Measurements from ENCODE around the gene ABCG2. TPM values are rescaled to one million over a fixed set of nuclear protein-coding genes. Genes with fewer than 3 reads are reported as not detected.

The ABCG2 gene
- polyA plus RNA-seq, 1 donor (not counting 4 experiments of a cell fraction or from before 2014, with no cell fraction given) = 5.3 TPM

DNA sequence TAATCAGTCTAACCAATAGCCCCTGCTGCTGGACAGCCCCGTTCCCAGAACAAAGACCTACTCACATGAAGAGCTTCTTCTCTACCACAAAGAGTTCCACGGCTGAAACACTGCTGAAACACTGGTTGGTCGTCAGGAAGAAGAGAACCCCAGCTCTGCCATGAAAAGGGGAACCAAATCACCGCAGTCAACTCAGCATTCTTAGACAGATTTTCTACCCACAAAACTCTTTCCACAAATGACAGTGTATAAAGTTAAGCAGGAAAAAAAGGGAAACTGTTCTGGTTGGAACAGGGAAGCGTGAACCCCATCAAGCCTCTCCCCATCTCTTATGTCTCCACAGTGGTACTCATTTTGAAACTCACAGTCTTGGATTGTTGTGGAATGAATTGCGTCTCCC is 57.3 kb downstream of the ABCG2 start:
- no peaks in the 10 kb centered on the region for H4K20me1 ChIP-seq (ENCODE audit: control insufficient read depth, extremely low read depth, insufficient read depth, low read length)
- TF ChIP-seq EZH2 (IDR thresholded peaks at IDR 0.05; ENCODE audit: low read length) (no peak), CTCF (optimal IDR thresholded peaks at IDR 0.05 in 1 of 3, IDR thresholded peaks at IDR 0.05 in 1 of 3, conservative IDR thresholded peaks at IDR 0.05 in 1 of 3; ENCODE audit: extremely low read depth in 1 of 3, insufficient read depth in 2 of 3, low read length in 3 of 3) (no peak)
- H3K79me2 ChIP-seq (ENCODE audit: control insufficient read depth, insufficient read depth, low read length) = no peaks in the 10 kb centered on the region
- H3K4me2 ChIP-seq (ENCODE audit: control insufficient read depth, extremely low read depth, insufficient read depth, low read depth, low read length) = no peak overlapping the region
- H3K27me3 ChIP-seq (ENCODE audit: control insufficient read depth, extremely low read depth, insufficient read depth, low read length) = no peaks in the 10 kb centered on the region
- H2AFZ ChIP-seq (ENCODE audit: control insufficient read depth, low read length) = no peak overlapping the region
- H3K9ac ChIP-seq (ENCODE audit: control insufficient read depth, extremely low read depth, insufficient read depth, low read length) = no peak overlapping the region
- no peak overlapping the region for H3K27ac ChIP-seq (ENCODE audit: control insufficient read depth, insufficient read depth, low read length)
- no peak overlapping the region for H3K4me3 ChIP-seq (ENCODE audit: control insufficient read depth in 2 of 3, extremely low read depth in 1 of 3, insufficient read depth in 2 of 3, low read depth in 1 of 3, low read length in 3 of 3)
- no peaks in the 10 kb centered on the region for H3K9me1 ChIP-seq (ENCODE audit: control insufficient read depth, extremely low read depth, insufficient read depth, low read length)
- dilution Hi-C loops (cut with MboI; ENCODE audit: extremely low pct_ligation_motif_present, low sequenced_read_pairs) = no loop called here
- peaks cover 17% of the 10 kb centered on the region for H3K4me1 ChIP-seq (ENCODE audit: control insufficient read depth, extremely low read depth, insufficient read depth, low read length)
- H3K36me3 ChIP-seq (ENCODE audit: control insufficient read depth in 2 of 2, extremely low read depth in 1 of 2, insufficient read depth in 2 of 2, low read length in 2 of 2) = no peaks in the 10 kb centered on the region
- no peaks in the 10 kb centered on the region for H3K9me3 ChIP-seq (ENCODE audit: control insufficient read depth, low read depth, low read length)
- FAIRE-seq = no peak
- DNase-seq (ENCODE audit: low read depth, low spot score) = no peak

DNA sequence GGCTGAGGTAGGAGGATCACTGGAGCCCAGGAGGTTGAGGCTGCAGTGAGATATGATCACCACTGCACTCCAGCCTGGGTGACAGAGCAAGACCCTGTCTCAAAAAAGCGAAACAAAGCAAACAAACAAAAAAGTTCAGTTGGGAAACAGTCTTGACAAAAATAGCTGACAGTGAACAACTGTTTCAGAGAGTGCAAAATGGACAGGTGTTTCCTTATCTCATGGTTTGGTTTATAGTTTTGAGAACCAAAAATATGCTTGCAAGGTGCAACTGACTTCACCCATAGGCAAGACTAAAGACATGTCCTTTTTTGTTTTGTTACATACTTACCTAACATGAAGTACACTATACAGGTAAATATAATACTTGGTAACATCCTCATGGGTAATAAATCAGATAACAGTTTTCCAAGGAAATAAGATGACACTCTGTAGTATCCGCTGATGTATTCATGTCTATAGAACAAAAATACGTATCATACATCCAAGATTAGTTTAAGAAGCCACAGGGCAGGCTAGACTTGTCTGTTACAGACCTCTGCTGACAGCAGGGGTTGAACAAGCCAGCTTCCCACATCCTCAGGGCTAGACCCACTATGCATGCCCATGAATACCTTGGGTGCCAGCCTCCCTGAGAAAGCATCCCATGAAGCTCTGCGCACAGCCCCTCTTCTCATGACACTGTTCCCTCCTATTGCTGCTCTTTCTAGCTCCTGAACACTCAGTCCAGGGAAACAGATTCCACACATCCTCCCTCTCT is 59.3 kb downstream of the ABCG2 start:
- Histone ChIP-seq H3K27ac (ENCODE audit: control insufficient read depth, insufficient read depth, low read length) (no peak overlapping the region), H2AFZ (ENCODE audit: control insufficient read depth, low read length) (no peak overlapping the region), H4K20me1 (ENCODE audit: control insufficient read depth, extremely low read depth, insufficient read depth, low read length) (no peaks in the 10 kb centered on the region), H3K9me1 (ENCODE audit: control insufficient read depth, extremely low read depth, insufficient read depth, low read length) (no peaks in the 10 kb centered on the region), H3K27me3 (ENCODE audit: control insufficient read depth, extremely low read depth, insufficient read depth, low read length) (no peaks in the 10 kb centered on the region), H3K9ac (ENCODE audit: control insufficient read depth, extremely low read depth, insufficient read depth, low read length) (no peak overlapping the region), H3K9me3 (ENCODE audit: control insufficient read depth, low read depth, low read length) (no peaks in the 10 kb centered on the region), H3K79me2 (ENCODE audit: control insufficient read depth, insufficient read depth, low read length) (no peaks in the 10 kb centered on the region), H3K4me3 (ENCODE audit: control insufficient read depth in 2 of 3, extremely low read depth in 1 of 3, insufficient read depth in 2 of 3, low read depth in 1 of 3, low read length in 3 of 3) (no peak overlapping the region), H3K4me2 (ENCODE audit: control insufficient read depth, extremely low read depth, insufficient read depth, low read depth, low read length) (no peak overlapping the region), H3K36me3 (ENCODE audit: control insufficient read depth in 2 of 2, extremely low read depth in 1 of 2, insufficient read depth in 2 of 2, low read length in 2 of 2) (no peaks in the 10 kb centered on the region), H3K4me1 (ENCODE audit: control insufficient read depth, extremely low read depth, insufficient read depth, low read length) (no peaks in the 10 kb centered on the region)
- TF ChIP-seq CTCF (optimal IDR thresholded peaks at IDR 0.05 in 1 of 3, IDR thresholded peaks at IDR 0.05 in 1 of 3, conservative IDR thresholded peaks at IDR 0.05 in 1 of 3; ENCODE audit: extremely low read depth in 1 of 3, insufficient read depth in 2 of 3, low read length in 3 of 3) = no peak
- TF ChIP-seq EZH2 (IDR thresholded peaks at IDR 0.05; ENCODE audit: low read length) = no peak
- DNase-seq (ENCODE audit: low read depth, low spot score) = no peak
- no peak for FAIRE-seq
- dilution Hi-C loops (cut with MboI; ENCODE audit: extremely low pct_ligation_motif_present, low sequenced_read_pairs) = no loop called here

All from keratinocyte (primary cell).